ENCODE results near the gene RABEP2. TPM values are rescaled to one million over a fixed set of nuclear protein-coding genes. Genes with fewer than 3 reads are reported as not detected.

Gene RABEP2
- polyA plus RNA-seq, 1 donor (not counting 4 experiments of a cell fraction or from before 2014, with no cell fraction given), result 8.7 TPM

GRCh38 chr16:28858421-28858820 is 66.6 kb downstream of the RABEP2 start:
- Histone ChIP-seq H3K4me2 (ENCODE audit: control insufficient read depth, extremely low read depth, insufficient read depth, low read depth, low read length) (peak overlapping the region; percentile 22), H3K9ac (ENCODE audit: control insufficient read depth, extremely low read depth, insufficient read depth, low read length) (no peak overlapping the region), H3K36me3 (ENCODE audit: control insufficient read depth in 2 of 2, extremely low read depth in 1 of 2, insufficient read depth in 2 of 2, low read length in 2 of 2) (no peaks in the 10 kb centered on the region), H3K9me3 (ENCODE audit: control insufficient read depth, low read depth, low read length) (no peaks in the 10 kb centered on the region), H3K4me1 (ENCODE audit: control insufficient read depth, extremely low read depth, insufficient read depth, low read length) (peaks cover 7% of the 10 kb centered on the region), H3K27me3 (ENCODE audit: control insufficient read depth, extremely low read depth, insufficient read depth, low read length) (no peaks in the 10 kb centered on the region), H4K20me1 (ENCODE audit: control insufficient read depth, extremely low read depth, insufficient read depth, low read length) (no peaks in the 10 kb centered on the region), H3K4me3 (ENCODE audit: control insufficient read depth in 2 of 3, extremely low read depth in 1 of 3, insufficient read depth in 2 of 3, low read depth in 1 of 3, low read length in 3 of 3) (no peak overlapping the region), H2AFZ (ENCODE audit: control insufficient read depth, low read length) (no peak overlapping the region), H3K27ac (ENCODE audit: control insufficient read depth, insufficient read depth, low read length) (peak overlapping the region; percentile 63), H3K9me1 (ENCODE audit: control insufficient read depth, extremely low read depth, insufficient read depth, low read length) (no peaks in the 10 kb centered on the region), H3K79me2 (ENCODE audit: control insufficient read depth, insufficient read depth, low read length) (peaks cover 9% of the 10 kb centered on the region)
- no peak for FAIRE-seq
- dilution Hi-C loops (cut with MboI; ENCODE audit: extremely low pct_ligation_motif_present, low sequenced_read_pairs), result no loop called here
- DNase-seq (ENCODE audit: low read depth, low spot score), result no peak
- no peak for TF ChIP-seq EZH2 (IDR thresholded peaks at IDR 0.05; ENCODE audit: low read length)
- TF ChIP-seq, protein P1, sequence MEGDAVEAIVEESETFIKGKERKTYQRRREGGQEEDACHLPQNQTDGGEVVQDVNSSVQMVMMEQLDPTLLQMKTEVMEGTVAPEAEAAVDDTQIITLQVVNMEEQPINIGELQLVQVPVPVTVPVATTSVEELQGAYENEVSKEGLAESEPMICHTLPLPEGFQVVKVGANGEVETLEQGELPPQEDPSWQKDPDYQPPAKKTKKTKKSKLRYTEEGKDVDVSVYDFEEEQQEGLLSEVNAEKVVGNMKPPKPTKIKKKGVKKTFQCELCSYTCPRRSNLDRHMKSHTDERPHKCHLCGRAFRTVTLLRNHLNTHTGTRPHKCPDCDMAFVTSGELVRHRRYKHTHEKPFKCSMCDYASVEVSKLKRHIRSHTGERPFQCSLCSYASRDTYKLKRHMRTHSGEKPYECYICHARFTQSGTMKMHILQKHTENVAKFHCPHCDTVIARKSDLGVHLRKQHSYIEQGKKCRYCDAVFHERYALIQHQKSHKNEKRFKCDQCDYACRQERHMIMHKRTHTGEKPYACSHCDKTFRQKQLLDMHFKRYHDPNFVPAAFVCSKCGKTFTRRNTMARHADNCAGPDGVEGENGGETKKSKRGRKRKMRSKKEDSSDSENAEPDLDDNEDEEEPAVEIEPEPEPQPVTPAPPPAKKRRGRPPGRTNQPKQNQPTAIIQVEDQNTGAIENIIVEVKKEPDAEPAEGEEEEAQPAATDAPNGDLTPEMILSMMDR (optimal IDR thresholded peaks at IDR 0.05 in 1 of 3, IDR thresholded peaks at IDR 0.05 in 1 of 3, conservative IDR thresholded peaks at IDR 0.05 in 1 of 3; ENCODE audit: extremely low read depth in 1 of 3, insufficient read depth in 2 of 3, low read length in 3 of 3), result no peak

Small RNA genes within 50 kb of the gene (small RNA-seq; reads per million reads assigned to genes)
- 0 reads per million in 3 experiments for gene RF00416 (ENCODE audit: insufficient read length in 3 of 3, low read depth in 3 of 3, low replicate concordance in 1 of 3)

Other genes with a start within 250 kb of the RABEP2 start
- gene EIF3C, start 213.8 kb downstream of the RABEP2 start, polyA plus RNA-seq, result 285 to 510 TPM (median 314 TPM) in 3 replicates
- 0.20 to 0.46 TPM (median 0.38 TPM) in 3 replicates for gene NPIPB9, start 173.5 kb downstream of the RABEP2 start, polyA plus RNA-seq
- gene ATXN2L, start 102.2 kb downstream of the RABEP2 start, polyA plus RNA-seq, result 10.5 to 28.1 TPM (median 11.8 TPM) in 3 replicates
- 104 to 145 TPM (median 134 TPM) in 3 replicates for gene TUFM, start 78.9 kb downstream of the RABEP2 start, polyA plus RNA-seq
- 10.5 to 17.9 TPM (median 15.7 TPM) in 3 replicates for gene SH2B1, start 61.4 kb downstream of the RABEP2 start, polyA plus RNA-seq
- gene ATP2A1, start 46.8 kb downstream of the RABEP2 start, polyA plus RNA-seq, result 0.12 to 0.48 TPM (median 0.29 TPM) in 3 replicates
- 0.04 TPM in 1 of 3 replicates, not detected in the others for gene CD19, start 6.7 kb upstream of the RABEP2 start, polyA plus RNA-seq
- 51.4 to 57.0 TPM (median 56.5 TPM) in 3 replicates for gene NFATC2IP, start 25.7 kb upstream of the RABEP2 start, polyA plus RNA-seq
- 16.3 to 34.7 TPM (median 23.7 TPM) in 3 replicates for gene SPNS1, start 49.5 kb upstream of the RABEP2 start, polyA plus RNA-seq
- gene LAT, start 59.8 kb upstream of the RABEP2 start, polyA plus RNA-seq, result 1.2 to 3.0 TPM (median 1.2 TPM) in 3 replicates